Measurements from ENCODE around the gene RAB26. TPM values are rescaled to one million over a fixed set of nuclear protein-coding genes. Genes with fewer than 3 reads are reported as not detected.

The RAB26 gene
- total RNA-seq, result 0.13 and 1.3 TPM in 2 replicates

GRCh38 chr16:2147981-2148671 is at the start of gene RAB26:
TSS of gene RAB26 (plus strand) at chr16:2148625. CDS start at chr16:2148784, 159 bp downstream.

GRCh38 chr16:2135770-2136490 is 12.5 kb upstream of the RAB26 start, which contains the start of gene PKD1:
TSS of gene PKD1 (minus strand) at chr16:2135898. CDS start at chr16:2135689, 209 bp downstream.

GRCh38 chr16:2155091-2155950 is 6.9 kb downstream of the RAB26 start, which contains the start of gene TRAF7:
TSS of gene TRAF7 (plus strand) at chr16:2155782. CDS start at chr16:2163921, 8,139 bp downstream.

GRCh38 chr16:2196162-2196980 is 47.9 kb downstream of the RAB26 start, which contains the start of gene CASKIN1:
TSS of gene CASKIN1 (minus strand) at chr16:2196605. CDS start at chr16:2196432, 173 bp downstream.

Other genes with a start within 250 kb of the RAB26 start
- gene HS3ST6, start 230.2 kb upstream of the RAB26 start, total RNA-seq, result not detected in 2 replicates
- gene MSRB1, start 205.4 kb upstream of the RAB26 start, total RNA-seq, result 10.1 and 13.7 TPM in 2 replicates
- not detected in 2 replicates for gene RPL3L, start 193.9 kb upstream of the RAB26 start, total RNA-seq
- gene NDUFB10, start 189.1 kb upstream of the RAB26 start, total RNA-seq, result 312 and 315 TPM in 2 replicates
- gene RPS2, start 183.8 kb upstream of the RAB26 start, total RNA-seq, result 2,922 and 2,947 TPM in 2 replicates
- not detected in 2 replicates for gene RNF151, start 181.8 kb upstream of the RAB26 start, total RNA-seq
- gene TBL3, start 176.6 kb upstream of the RAB26 start, total RNA-seq, result 79.4 and 104 TPM in 2 replicates
- 1.00 TPM in 1 of 2 replicates, not detected in the other for gene NOXO1, start 167.2 kb upstream of the RAB26 start, total RNA-seq
- gene GFER, start 164.4 kb upstream of the RAB26 start, total RNA-seq, result 15.4 and 15.9 TPM in 2 replicates
- gene SYNGR3, start 158.7 kb upstream of the RAB26 start, total RNA-seq, result 0.25 and 0.87 TPM in 2 replicates
- gene ZNF598, start 138.8 kb upstream of the RAB26 start, total RNA-seq, result 55.6 and 61.8 TPM in 2 replicates
- 2.5 and 3.1 TPM in 2 replicates for gene NPW, start 128.8 kb upstream of the RAB26 start, total RNA-seq
- 236 and 238 TPM in 2 replicates for gene NHERF2, start 121.7 kb upstream of the RAB26 start, total RNA-seq
- 45.7 and 53.0 TPM in 2 replicates for gene NTHL1, start 100.8 kb upstream of the RAB26 start, total RNA-seq
- gene TSC2, start 100.6 kb upstream of the RAB26 start, total RNA-seq, result 35.2 and 36.0 TPM in 2 replicates
- 37.0 and 46.6 TPM in 2 replicates for gene PKD1, start 12.7 kb upstream of the RAB26 start, total RNA-seq
- gene TRAF7, start 7.2 kb downstream of the RAB26 start, total RNA-seq, result 81.7 and 89.8 TPM in 2 replicates
- gene CASKIN1, start 48.0 kb downstream of the RAB26 start, total RNA-seq, result not detected in 2 replicates
- gene MLST8, start 56.8 kb downstream of the RAB26 start, total RNA-seq, result 66.0 and 79.9 TPM in 2 replicates
- 1.7 and 7.1 TPM in 2 replicates for gene BRICD5, start 62.2 kb downstream of the RAB26 start, total RNA-seq
- 25.6 and 31.4 TPM in 2 replicates for gene PGP, start 66.2 kb downstream of the RAB26 start, total RNA-seq
- 25.5 and 34.3 TPM in 2 replicates for gene E4F1, start 75.0 kb downstream of the RAB26 start, total RNA-seq
- not detected in 2 replicates for gene DNASE1L2, start 87.8 kb downstream of the RAB26 start, total RNA-seq
- 46.1 and 49.1 TPM in 2 replicates for gene ECI1, start 103.0 kb downstream of the RAB26 start, total RNA-seq
- 164 and 180 TPM in 2 replicates for gene RNPS1, start 119.5 kb downstream of the RAB26 start, total RNA-seq
- 24.0 and 27.6 TPM in 2 replicates for gene ABCA3, start 192.1 kb downstream of the RAB26 start, total RNA-seq

All from mammary microvascular endothelial cell (primary cell).